ENCODE measurements around the gene BDNF. TPM values are rescaled to one million over a fixed set of nuclear protein-coding genes. Genes with fewer than 3 reads are reported as not detected.
"Not testable (repeated sequence)": the region's sequence is repeated elsewhere in the genome, so short reads cannot be mapped to it uniquely, and the experiment has no call there.

The BDNF gene
- polyA plus RNA-seq, 1 donor = 1.5 TPM

DNA sequence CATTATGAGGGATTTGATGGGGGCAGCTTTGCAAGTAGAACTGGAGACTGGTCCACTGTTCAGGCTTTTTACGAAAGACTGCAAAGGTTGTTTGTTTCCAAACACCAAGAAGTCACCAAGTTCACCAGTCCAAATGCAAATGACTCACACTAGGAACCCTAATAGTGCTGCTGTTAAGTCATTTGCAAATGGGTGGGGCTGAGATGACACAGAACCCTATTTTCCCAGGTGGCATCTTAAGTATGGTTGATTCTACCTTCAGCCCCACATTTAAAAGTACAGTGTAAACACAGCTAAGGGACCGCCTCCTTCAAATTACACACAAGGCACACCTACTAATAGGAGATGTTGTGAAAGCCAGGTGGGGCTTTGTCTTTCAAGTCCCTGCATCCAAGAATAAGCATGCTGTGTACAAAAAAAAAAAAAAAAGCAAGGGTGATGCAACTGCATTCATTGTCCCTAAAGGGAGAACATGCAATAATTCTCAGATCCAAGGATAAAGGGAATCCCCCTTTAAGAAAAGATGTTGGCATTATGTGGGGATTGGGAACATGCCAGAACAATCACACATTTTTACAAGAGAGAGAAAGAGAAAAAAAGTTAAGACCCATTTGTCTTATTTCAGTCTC lies 27.3 kb downstream of the BDNF start:
- no peak for DNase-seq

- not testable (repeated sequence) for DNase-seq
Observed at GRCh38 chr11:27665508-27666101, 34.6 kb downstream of the BDNF start.

- no peak for DNase-seq
Observed at GRCh38 chr11:27663326-27663725, 36.9 kb downstream of the BDNF start.

GRCh38 chr11:27660171-27660570 lies 40.1 kb downstream of the BDNF start:
- DNase-seq = no peak

DNA sequence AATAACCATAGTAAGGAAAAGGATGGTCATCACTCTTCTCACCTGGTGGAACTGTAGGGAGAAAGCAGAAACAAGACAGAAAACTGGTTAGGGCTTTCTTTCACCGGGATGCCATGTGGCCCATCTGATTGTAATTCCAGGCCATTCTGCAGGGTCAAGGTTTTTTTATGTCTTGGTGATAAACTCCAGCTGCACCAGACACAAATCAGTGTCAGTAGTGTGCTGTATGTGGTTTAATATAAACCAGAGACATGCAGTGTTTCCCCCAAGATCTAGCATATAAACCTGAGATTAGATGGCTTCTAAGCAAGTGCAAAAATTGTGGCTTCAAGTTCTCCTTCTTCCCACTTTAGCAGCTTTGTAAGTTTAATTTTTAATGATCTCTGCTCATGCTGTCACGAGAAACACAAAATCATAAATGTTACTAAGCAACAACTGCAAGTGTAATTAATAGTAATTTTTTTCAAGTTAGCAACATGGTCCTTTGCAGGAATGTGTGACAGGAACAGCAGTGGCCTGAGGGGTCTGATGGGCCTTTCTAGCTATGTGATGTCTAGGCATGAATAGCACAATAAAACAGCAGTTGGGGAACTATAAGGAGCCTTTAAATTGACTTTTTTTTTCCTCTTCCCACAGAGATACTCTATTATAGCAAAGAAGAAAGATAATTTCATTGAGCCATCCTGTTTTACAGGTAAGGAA lies 41.6 kb downstream of the BDNF start:
- no peak for DNase-seq

- no peak for DNase-seq
Observed at GRCh38 chr11:27656806-27657483, 43.3 kb downstream of the BDNF start.

GRCh38 chr11:27656320-27656719 lies 43.9 kb downstream of the BDNF start:
- no peak for DNase-seq

GRCh38 chr11:27653990-27654758 lies 46.1 kb downstream of the BDNF start:
- no peak for DNase-seq

- DNase-seq = no peak
Observed at GRCh38 chr11:27651711-27652110, 48.5 kb downstream of the BDNF start.

GRCh38 chr11:27650988-27651387 lies 49.3 kb downstream of the BDNF start:
- DNase-seq = no peak

DNA sequence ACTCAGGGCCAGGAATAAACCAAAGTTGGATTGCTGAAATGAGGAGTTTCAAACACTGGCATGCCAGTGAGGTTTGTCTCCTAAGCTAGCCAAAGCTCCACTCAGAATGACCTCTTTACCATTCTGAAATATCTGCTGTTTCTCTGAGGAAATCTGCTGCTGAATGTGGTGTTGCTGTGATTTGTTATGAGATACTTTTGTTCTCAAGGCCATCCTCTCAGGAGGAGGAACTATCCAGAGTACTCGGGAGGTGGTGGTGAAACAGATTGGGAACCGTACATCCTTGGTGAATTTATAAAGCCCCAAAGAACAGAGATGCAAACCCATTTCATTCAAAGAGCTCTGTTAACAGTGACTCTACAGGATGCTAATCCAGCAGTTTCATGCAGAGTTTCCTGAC lies 50.5 kb downstream of the BDNF start:
- no peak for DNase-seq

GRCh38 chr11:27648840-27649239 lies 51.4 kb downstream of the BDNF start:
- DNase-seq = no peak

- DNase-seq = no peak
Observed at GRCh38 chr11:27646051-27646818, 54.0 kb downstream of the BDNF start.

DNA sequence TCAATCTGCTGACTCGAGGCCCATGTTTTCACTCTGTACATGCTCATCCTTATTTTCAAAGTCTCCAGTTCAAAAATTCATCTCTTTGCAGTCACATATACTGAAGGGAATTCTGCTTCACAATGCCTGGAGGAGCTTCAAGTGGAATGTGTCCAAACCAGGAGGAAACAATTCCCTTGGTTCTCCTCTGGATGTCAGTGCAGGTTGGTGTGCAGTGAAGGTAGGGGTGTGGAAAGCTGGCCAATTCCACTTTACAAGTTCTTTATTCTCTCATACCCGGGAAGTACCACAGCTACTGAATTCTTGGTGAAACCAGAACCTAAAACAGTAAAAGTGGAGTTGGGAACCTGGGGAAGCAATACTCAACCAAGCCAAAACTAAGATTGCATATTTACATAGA lies 57.3 kb downstream of the BDNF start:
- no peak for DNase-seq

DNA sequence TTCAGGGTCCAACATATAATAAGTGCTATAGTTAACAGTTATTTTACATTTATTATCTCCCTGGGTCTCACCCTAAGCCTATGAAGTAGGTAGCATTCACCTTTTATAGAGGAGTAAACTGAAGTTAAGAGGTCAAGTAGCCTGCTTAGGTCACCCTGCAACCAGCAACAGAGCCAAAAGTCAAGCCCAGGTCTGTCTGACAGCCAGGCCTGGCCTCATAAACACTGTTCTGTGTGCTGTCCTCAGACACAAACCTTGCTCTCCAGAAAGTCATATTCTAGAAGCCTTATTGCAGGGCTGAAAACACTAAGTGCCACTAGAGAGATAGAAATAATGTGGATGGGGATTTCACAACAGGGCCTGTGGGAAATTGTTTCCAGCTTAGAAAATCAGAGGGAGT lies 59.3 kb downstream of the BDNF start:
- DNase-seq = no peak

DNA sequence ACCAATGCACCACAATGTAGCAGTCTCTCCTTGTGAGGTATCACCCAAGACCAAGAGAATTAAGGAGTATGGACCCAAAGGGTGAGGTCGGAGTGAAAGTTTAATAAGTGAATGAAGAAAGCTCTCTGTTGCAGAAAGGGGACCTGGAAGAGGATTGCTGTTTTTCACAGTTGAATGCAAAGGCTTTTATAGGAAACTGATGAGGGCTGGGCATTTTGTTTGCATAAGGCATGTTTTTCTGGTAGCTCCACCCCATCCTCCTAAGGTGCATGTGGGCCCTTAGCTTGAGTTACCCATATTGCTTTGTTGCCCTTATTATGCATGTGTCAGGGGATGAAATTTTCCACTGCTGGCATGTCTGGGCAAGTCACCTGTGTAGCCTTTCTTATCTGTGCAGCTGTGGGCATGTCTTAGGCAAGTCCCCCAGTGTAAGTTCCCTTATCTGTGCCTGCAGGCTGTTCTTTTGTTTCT lies 64.7 kb downstream of the BDNF start:
- DNase-seq = no peak

GRCh38 chr11:27634776-27635175 lies 65.5 kb downstream of the BDNF start:
- not testable (repeated sequence) for DNase-seq

DNA sequence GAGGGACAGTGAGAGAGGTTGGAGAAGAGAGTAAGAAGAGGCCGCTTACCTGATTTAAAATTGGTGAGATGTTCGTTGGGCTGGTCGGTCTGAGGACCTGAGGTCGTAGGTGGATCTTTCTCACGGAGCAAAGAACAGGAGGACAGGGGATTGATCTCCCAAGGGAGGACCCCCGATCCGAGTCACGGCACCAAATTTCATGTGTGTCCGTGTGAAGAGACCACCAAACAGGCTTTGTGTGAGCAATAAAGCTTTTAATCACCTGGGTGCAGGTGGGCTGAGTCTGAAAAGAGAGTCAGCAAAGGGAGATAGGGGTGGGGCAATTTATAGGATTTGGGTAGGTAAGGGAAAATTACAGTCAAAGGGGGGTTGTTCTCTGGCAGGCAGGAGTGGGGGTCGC lies 66.0 kb downstream of the BDNF start:
- not testable (repeated sequence) for DNase-seq

DNA sequence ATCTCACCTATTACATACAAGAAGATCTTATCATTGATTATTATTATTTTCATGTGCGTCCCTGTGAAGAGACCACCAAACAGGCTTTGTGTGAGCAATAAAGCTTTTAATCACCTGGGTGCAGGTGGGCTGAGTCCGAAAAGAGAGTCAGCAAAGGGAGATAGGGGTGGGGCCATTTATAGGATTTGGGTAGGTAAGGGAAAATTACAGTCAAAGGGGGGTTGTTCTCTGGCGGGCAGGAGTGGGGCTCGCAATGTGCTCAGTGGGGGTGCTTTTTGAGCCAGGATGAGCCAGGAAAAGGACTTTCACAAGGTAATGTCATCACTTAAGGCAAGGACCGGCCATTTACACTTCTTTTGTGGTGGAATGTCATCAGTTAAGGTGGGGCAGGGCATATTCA lies 71.2 kb downstream of the BDNF start:
- not testable (repeated sequence) for DNase-seq

- no peak for DNase-seq
Observed at GRCh38 chr11:27627979-27628378, 72.3 kb downstream of the BDNF start.

- no peak for DNase-seq
Observed at GRCh38 chr11:27626938-27627586, 73.2 kb downstream of the BDNF start.

All from left kidney (tissue), 2 donors.